CD4-positive, alpha-beta T cell treated with Interleukin-15 for 4 hours (primary cell): Measurements from ENCODE around the gene B4GALT2.
A peak's percentile ranks its signal among the peaks of the same experiment; 100 is the strongest.

Experiments used
- DNase-seq: peaks from one replicate; pipeline ENCODE4 v3.0.0-alpha.2; 2020; ENCODE audit warnings: low spot score

B4GALT2 gene

GRCh38 chr1:44012404-44012803, 33.4 kb downstream of the B4GALT2 start:
- DNase-seq, result no peak

GRCh38 chr1:44012941-44013609, 34.1 kb downstream of the B4GALT2 start:
- DNase-seq, result no peak

- no peak for DNase-seq
Measured at GRCh38 chr1:44013949-44014348, 34.9 kb downstream of the B4GALT2 start.

- DNase-seq, result no peak
Measured at GRCh38 chr1:44014365-44015104, 35.5 kb downstream of the B4GALT2 start.

- DNase-seq, result no peak
Measured at GRCh38 chr1:44015206-44015605, 36.2 kb downstream of the B4GALT2 start.

GRCh38 chr1:44016041-44016889, 37.3 kb downstream of the B4GALT2 start:
- no peak for DNase-seq

- DNase-seq, result no peak
Measured at GRCh38 chr1:44016890-44017400, 37.9 kb downstream of the B4GALT2 start.

GRCh38 chr1:44019466-44019948, 40.5 kb downstream of the B4GALT2 start:
- DNase-seq, result no peak

- no peak for DNase-seq
Measured at GRCh38 chr1:44020464-44020863, 41.5 kb downstream of the B4GALT2 start.

GRCh38 chr1:44021156-44021555, 42.1 kb downstream of the B4GALT2 start:
- no peak for DNase-seq

GRCh38 chr1:44021581-44022321, 42.7 kb downstream of the B4GALT2 start:
- DNase-seq, result no peak

- no peak for DNase-seq
Measured at GRCh38 chr1:44024031-44024902, 45.3 kb downstream of the B4GALT2 start.

GRCh38 chr1:44024903-44025525, 46.0 kb downstream of the B4GALT2 start:
- no peak for DNase-seq

GRCh38 chr1:44025816-44026215, 46.8 kb downstream of the B4GALT2 start:
- no peak for DNase-seq

- no peak for DNase-seq
Measured at GRCh38 chr1:44027320-44027719, 48.3 kb downstream of the B4GALT2 start.

GRCh38 chr1:44029260-44029910, 50.4 kb downstream of the B4GALT2 start:
- no peak for DNase-seq

GRCh38 chr1:44029911-44030604, 51.0 kb downstream of the B4GALT2 start:
- DNase-seq, result peak; percentile 83

- DNase-seq, result peak; percentile 45
Measured at GRCh38 chr1:44030605-44031251, 51.7 kb downstream of the B4GALT2 start.
